Transverse colon (tissue), 4 donors: ENCODE data around the gene SPANXN2. TPM values are rescaled to one million over a fixed set of nuclear protein-coding genes. Genes with fewer than 3 reads are reported as not detected.

ENCODE experiments used
- DNase-seq: peaks from one replicate; pipeline ENCODE4 v3.0.0-alpha.2; 2019
- H3K27ac ChIP-seq, 4 donors: fragments of 200-600 bp; sonication (generic); 2 replicates each; pipeline ENCODE4 v1.5.1; 2016 to 2018; ENCODE audit warnings: inconsistent platforms in 4 of 4
- H3K27me3 ChIP-seq: fragments of 200-600 bp; sonication (generic); 2 replicates; pipeline ENCODE4 v1.5.1; 2017; ENCODE audit warnings: inconsistent platforms
- H3K36me3 ChIP-seq, 4 donors: fragments of 200-600 bp; sonication (generic); 2 replicates each; pipeline ENCODE4 v1.5.1; 2017 to 2019; ENCODE audit warnings: inconsistent platforms in 4 of 4
- H3K4me1 ChIP-seq, 4 donors: fragments of 200-600 bp; sonication (generic); 2 replicates each; pipeline ENCODE4 v1.5.1; 2017 to 2020; ENCODE audit warnings: inconsistent platforms in 4 of 4
- H3K4me3 ChIP-seq, 4 donors: fragments of 200-600 bp; sonication (generic); 1 replicate in 1 of 4; 2 replicates in 3 of 4; pipeline versions ENCODE4 v1.5.1 to v1.6.1; 2017 to 2019; ENCODE audit warnings: inconsistent platforms in 4 of 4
- H3K9me3 ChIP-seq, 2 donors: fragments of 200-600 bp; sonication (generic); 2 replicates each; pipeline ENCODE4 v1.5.1; 2017 to 2019; ENCODE audit warnings: inconsistent platforms in 2 of 2
- CTCF ChIP-seq, 5 experiments: fragments of 200-600 bp in 3 of 5; fragments of 450-650 bp in 2 of 5; sonication (generic) in 3 of 5; IDR thresholded peaks; 1 replicate in 2 of 5; 2 replicates in 3 of 5; pipeline ENCODE4 v1.5.1; 2016 to 2017; ENCODE audit warnings: antibody characterized with exemption in 5 of 5, inconsistent platforms in 3 of 5, mild to moderate bottlenecking in 2 of 5, moderate library complexity in 1 of 5
- EP300 ChIP-seq: sonication (generic); formaldehyde crosslinking; IDR thresholded peaks from one replicate; pipeline ENCODE4 v1.6.1; 2017; ENCODE audit warnings: antibody characterized with exemption, low read depth
- POLR2A ChIP-seq: fragments of 450-650 bp; IDR thresholded peaks from one replicate; pipeline ENCODE4 v1.6.1; 2016; ENCODE audit warnings: antibody characterized with exemption, mild to moderate bottlenecking, moderate library complexity
- POLR2AphosphoS5 ChIP-seq, 3 donors: sonication (generic); formaldehyde crosslinking; IDR thresholded peaks; one replicate each; pipeline ENCODE4 v1.6.1; 2016; ENCODE audit warnings: antibody characterized with exemption in 3 of 3
- WGBS, 2 donors: methylation state at CpG; one replicate each; pipeline ENCODE4 v1.1.5; 2018; ENCODE audit warnings: low coverage in 1 of 2; 5-methylcytosine and 5-hydroxymethylcytosine counted together
- in situ Hi-C, 4 donors: fragments of 200-750 bp; cut with MboI; loops; one replicate each; pipeline versions ENCODE4 v1.15.0 to v1.15.1; 2017; ENCODE audit warnings: low sequenced_read_pairs in 3 of 4, low pct_ligation_motif_present in 1 of 4, low pct_unique_long_range_greater_than_20kb in 1 of 4
- intact Hi-C: fragments of 100-400 bp; cut with DNase I; formaldehyde crosslinking; loops from one replicate; pipeline ENCODE4 v1.15.1; 2023; ENCODE audit warnings: low total_unique reads
- total RNA-seq, 4 donors: library from RNA; depleted of rRNA; stranded (reverse); fragments of >200 nt; gene quantifications; one replicate each; pipeline ENCODE4 v1.1.0, GENCODE V29; 2016

Gene SPANXN2
- total RNA-seq, 4 donors from 2014 or later, result not detected

GRCh38 chrX:143664302-143664701 lies 56.2 kb downstream of the SPANXN2 start:
- no peak for DNase-seq

GRCh38 chrX:143663755-143664154 lies 56.8 kb downstream of the SPANXN2 start:
- H3K36me3 ChIP-seq, result no peaks in the 10 kb centered on the region
- TF ChIP-seq CTCF (IDR thresholded peaks at IDR 0.05) (no peak), POLR2A (no peak), EP300 (no peak), POLR2AphosphoS5 (IDR thresholded peaks at IDR 0.05) (no peak)
- DNase-seq, result no peak
- H3K27ac ChIP-seq, result no peak overlapping the region
- no peaks in the 10 kb centered on the region for H3K4me1 ChIP-seq
- no peak overlapping the region for H3K4me3 ChIP-seq
- H3K27me3 ChIP-seq, result no peaks in the 10 kb centered on the region
- intact Hi-C loops, result no loop called here
- 57 to 83% methylated on average over 1 to 5 of the region's 5 CpGs for WGBS, 2 donors
- H3K9me3 ChIP-seq, result no peaks in the 10 kb centered on the region
- in situ Hi-C loops, result no loop called here

More at GRCh38 chrX:143664302-143664701, 56.2 kb downstream of the SPANXN2 start:
- intact Hi-C loops, result no loop called here
- 36 to 42% methylated on average over 5 of the region's 5 CpGs for WGBS, 2 donors
- H3K27me3 ChIP-seq, result no peaks in the 10 kb centered on the region
- no peaks in the 10 kb centered on the region for H3K36me3 ChIP-seq
- no peak overlapping the region for H3K27ac ChIP-seq
- H3K4me3 ChIP-seq, result no peak overlapping the region
- TF ChIP-seq CTCF (IDR thresholded peaks at IDR 0.05), result peak in 3 of 5 experiments; percentile 33 to 53 (median 37)
- TF ChIP-seq POLR2AphosphoS5 (IDR thresholded peaks at IDR 0.05), result no peak
- in situ Hi-C loops, result no loop called here
- no peaks in the 10 kb centered on the region for H3K9me3 ChIP-seq
- H3K4me1 ChIP-seq, result no peaks in the 10 kb centered on the region

Other genes with a start within 250 kb of the SPANXN2 start
- not detected for gene SPANXN3, start 203.3 kb downstream of the SPANXN2 start, total RNA-seq
- gene SLITRK4, start 84.7 kb downstream of the SPANXN2 start, total RNA-seq, result under 1 TPM in 2 of 4 donors, not detected in 2; 0.14 to 0.32 TPM
- not detected for gene UBE2NL, start 163.3 kb upstream of the SPANXN2 start, total RNA-seq